GM10266 (cell line): ENCODE measurements around the gene RASD1.

ENCODE experiments used
- DNase-seq: peaks from one replicate; pipeline ENCODE4 v3.0.0; 2012; ENCODE audit errors: extremely low spot score
- TF ChIP-seq, protein P1 (sequence below): IDR thresholded peaks from 2 replicates; pipeline ENCODE4 v1.5.1; 2012; ENCODE audit warnings: mild to moderate bottlenecking, low read depth; ENCODE audit not compliant: control insufficient read depth, insufficient read depth; ENCODE audit errors: missing control alignments

RASD1 gene

DNA sequence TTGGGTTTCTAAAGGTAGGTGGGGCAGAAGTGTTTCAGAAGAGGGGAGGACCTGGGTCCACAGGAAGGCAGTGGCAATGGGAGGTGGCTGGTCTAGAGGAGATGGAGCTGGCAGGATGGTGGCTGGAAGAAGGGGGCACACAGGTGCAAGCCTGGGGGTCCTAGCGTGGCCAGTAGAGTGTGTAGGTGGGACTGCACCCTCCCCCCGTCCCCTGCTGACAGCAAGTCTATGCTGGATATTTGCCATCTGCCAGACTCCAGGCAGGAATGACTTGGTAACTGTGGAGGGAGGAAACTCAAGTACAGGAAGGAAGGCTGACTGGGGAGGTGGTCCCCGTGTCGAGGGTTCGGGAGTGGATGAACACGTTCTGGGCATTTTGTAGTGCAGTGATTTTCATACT lies 10.8 kb downstream of the RASD1 start:
- DNase-seq: no peak
- TF ChIP-seq, protein P1, sequence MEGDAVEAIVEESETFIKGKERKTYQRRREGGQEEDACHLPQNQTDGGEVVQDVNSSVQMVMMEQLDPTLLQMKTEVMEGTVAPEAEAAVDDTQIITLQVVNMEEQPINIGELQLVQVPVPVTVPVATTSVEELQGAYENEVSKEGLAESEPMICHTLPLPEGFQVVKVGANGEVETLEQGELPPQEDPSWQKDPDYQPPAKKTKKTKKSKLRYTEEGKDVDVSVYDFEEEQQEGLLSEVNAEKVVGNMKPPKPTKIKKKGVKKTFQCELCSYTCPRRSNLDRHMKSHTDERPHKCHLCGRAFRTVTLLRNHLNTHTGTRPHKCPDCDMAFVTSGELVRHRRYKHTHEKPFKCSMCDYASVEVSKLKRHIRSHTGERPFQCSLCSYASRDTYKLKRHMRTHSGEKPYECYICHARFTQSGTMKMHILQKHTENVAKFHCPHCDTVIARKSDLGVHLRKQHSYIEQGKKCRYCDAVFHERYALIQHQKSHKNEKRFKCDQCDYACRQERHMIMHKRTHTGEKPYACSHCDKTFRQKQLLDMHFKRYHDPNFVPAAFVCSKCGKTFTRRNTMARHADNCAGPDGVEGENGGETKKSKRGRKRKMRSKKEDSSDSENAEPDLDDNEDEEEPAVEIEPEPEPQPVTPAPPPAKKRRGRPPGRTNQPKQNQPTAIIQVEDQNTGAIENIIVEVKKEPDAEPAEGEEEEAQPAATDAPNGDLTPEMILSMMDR: no peak

DNA sequence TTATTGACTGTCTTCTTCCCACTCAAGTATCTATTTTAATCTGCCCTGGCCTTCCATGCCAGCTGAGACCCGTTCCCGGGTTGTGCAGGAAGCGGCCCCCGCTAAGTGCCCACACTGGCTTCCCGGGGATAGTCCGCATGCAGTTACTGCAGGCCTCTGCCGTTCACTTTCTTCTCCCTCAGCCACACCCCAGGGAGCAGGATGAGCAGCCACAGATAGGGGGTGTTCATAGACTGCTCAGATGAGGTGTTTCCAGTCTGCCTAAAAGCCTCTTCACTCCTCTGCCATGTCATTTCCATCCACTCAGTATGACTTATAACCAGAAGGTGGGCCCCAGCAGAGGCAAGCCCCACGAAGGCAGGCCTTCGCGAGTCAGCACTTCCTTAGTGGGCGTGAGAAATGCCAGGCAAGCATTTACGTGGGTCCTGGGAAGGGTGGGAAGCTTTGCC lies 11.7 kb downstream of the RASD1 start:
- TF ChIP-seq, protein P1: peak; percentile 8
- DNase-seq: no peak

DNA sequence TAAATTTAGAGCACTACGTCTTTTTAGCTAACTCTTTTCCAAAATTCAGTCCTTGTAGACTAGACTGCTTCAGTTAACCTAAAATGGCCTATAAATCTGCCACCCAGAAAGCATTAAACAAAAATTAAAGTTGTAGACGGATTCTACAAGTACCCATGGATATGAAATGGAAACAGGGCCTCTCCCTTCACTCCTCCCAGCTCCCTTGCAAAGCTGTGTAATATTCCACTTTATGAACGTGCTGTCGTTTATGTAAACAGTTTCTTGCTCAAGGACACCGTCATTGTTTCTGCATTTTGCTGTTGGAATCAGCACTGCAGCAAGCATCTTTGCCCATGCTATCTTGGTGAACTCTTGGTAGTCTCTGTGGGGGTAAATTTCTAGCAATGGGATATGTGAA lies 14.3 kb downstream of the RASD1 start:
- TF ChIP-seq, protein P1: no peak
- no peak for DNase-seq

DNA sequence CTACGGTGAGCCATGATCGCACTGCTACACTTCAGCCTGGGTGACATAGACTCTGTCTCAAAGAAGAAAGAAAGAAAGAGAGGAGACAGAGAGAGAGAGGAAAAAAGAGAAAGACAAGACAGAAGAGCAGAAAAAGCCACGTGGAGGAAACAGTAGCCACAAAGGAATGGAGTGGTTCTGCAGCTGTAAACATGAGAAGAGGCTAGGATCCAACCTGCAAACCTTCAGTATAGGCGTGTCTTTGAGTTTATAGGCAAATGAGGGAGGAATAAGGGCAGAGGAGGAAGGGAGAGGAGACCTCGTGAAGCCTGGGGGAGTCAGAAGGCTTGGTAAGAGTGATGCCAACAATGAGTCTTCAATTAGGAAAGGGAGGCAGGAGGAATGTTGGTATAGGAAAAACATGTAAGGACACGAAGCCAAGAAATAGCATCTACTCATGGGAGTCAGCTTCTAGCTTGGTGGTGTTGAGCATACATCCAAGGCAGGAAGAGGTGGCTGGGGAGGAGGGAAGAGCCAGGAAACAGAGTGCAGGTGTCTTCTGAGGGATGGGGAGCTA lies 15.5 kb downstream of the RASD1 start:
- TF ChIP-seq, protein P1: no peak
- DNase-seq: no peak

DNA sequence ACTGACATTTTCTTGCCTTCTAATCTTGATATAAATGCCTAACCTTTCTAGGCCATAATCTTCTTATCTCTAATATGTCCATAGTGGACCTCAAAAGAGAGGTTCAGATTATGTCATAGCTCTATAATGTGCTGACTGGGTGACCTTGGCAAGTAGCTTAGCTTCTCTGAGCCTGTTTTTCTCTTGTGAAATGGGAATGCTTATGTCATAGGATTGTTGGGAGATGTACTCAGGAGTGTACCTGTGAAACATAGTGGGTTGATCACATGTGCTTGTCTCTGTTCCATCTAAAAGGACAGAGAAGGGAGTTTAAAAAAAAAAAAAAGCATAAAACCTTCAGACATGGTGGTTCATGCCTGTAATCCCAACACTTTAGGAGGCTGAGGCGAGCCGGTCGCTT lies 17.0 kb downstream of the RASD1 start:
- TF ChIP-seq, protein P1: no peak
- no peak for DNase-seq

- TF ChIP-seq, protein P1: no peak
- DNase-seq: peak; percentile 98
Observed at GRCh38 chr17:17476865-17477467, 19.2 kb downstream of the RASD1 start, which contains the start of gene MED9. MED9 (plus strand) TSS chr17:17477000; CDS start chr17:17477042, 42 bp downstream.

DNA sequence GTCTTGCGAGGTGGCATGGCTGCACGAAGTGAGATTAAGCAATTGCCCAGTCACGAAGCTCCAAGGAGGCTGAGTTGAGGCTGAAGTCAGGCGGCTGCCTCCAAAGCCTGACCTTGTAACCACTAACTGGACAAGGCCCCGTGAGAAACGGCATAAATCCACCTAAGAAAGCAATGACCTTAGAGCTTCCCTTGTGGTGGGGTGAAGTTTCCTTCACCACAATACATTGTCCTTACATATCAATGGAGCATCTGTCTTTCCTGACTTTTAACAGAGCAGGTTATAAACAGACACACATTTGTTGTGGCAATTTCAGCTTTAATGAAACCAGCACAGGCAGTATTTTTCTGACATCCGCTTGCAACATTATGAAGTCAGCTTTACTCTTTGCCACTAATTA lies 21.9 kb downstream of the RASD1 start:
- TF ChIP-seq, protein P1: no peak
- no peak for DNase-seq
